Retinal pigment epithelial cell (primary cell): ENCODE results near the gene SLC5A8.

Experiments
- DNase-seq: peaks from one replicate; pipeline ENCODE4 v3.0.0-alpha.2; 2010; ENCODE audit warnings: low read depth
- H3K4me3 ChIP-seq: 2 replicates; pipeline ENCODE4 v1.5.1; 2011; ENCODE audit warnings: mild to moderate bottlenecking, low read length, control low read depth, moderate library complexity
- CTCF ChIP-seq: conservative IDR thresholded peaks from 2 replicates; pipeline ENCODE4 v1.5.1; 2011; ENCODE audit warnings: low read depth, low read length, control low read depth, inconsistent platforms

The SLC5A8 gene

GRCh38 chr12:101117842-101118241 is 92.2 kb downstream of the SLC5A8 start:
- no peak overlapping the region for H3K4me3 ChIP-seq
- DNase-seq = no peak
- no peak for TF ChIP-seq CTCF

GRCh38 chr12:101116911-101117310 is 93.1 kb downstream of the SLC5A8 start:
- DNase-seq = no peak
- TF ChIP-seq CTCF = no peak
- no peak overlapping the region for H3K4me3 ChIP-seq

- H3K4me3 ChIP-seq = no peak overlapping the region
- DNase-seq = no peak
- TF ChIP-seq CTCF = no peak
These were observed 94.7 kb downstream of the SLC5A8 start for GRCh38 chr12:101115326-101115725.

- no peak for DNase-seq
- no peak overlapping the region for H3K4me3 ChIP-seq
- TF ChIP-seq CTCF = no peak
These were observed 98.6 kb downstream of the SLC5A8 start for GRCh38 chr12:101111441-101111840.

GRCh38 chr12:101110866-101111265 is 99.2 kb downstream of the SLC5A8 start:
- no peak for TF ChIP-seq CTCF
- H3K4me3 ChIP-seq = no peak overlapping the region
- no peak for DNase-seq

GRCh38 chr12:101108130-101108529 is 101.9 kb downstream of the SLC5A8 start:
- no peak for DNase-seq
- no peak for TF ChIP-seq CTCF
- H3K4me3 ChIP-seq = no peak overlapping the region

- no peak for DNase-seq
- H3K4me3 ChIP-seq = no peak overlapping the region
- no peak for TF ChIP-seq CTCF
These were observed 102.8 kb downstream of the SLC5A8 start for GRCh38 chr12:101107032-101107763.
